ENCODE measurements around the gene CLRN2. TPM values are rescaled to one million over a fixed set of nuclear protein-coding genes. Genes with fewer than 3 reads are reported as not detected.
"Not testable (repeated sequence)": the region's sequence is repeated elsewhere in the genome, so short reads cannot be mapped to it uniquely, and the experiment has no call there.

CLRN2 gene
- total RNA-seq, 2 donors from 2014 or later = not detected

DNA sequence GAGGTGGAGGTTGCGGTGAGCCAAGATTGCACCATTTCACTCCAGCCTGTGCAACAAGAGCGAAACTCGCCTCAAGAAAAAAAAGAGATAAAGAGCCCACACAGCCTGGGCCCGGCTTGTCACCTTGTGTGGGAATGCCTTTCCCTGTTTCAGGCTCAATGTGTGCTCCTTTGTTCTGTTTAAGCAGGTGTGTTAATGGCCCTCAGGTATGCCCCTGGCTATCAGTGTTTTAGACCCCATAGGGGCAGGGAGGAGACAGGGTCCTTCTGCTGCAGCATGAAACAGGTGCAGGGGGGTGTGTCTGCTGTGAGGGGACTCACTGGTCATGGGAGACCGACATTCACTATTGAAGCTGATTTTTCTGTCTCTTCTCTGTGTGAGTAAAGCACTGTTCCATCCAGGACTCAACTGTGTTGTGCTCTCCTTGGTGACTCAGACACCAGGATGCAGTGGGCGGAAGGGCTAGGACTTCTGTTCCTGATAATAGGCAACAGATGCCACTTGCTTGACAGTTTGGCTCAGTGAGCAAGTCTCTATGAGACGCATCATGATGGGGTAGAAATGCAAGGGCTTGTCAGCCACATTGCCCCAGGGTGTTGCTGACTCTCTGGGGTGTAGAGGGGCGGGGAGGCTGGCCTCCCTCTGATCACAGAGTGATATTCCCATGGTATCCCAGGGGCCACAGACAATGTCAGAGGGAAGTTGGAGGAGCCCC, 46.4 kb downstream of the CLRN2 start:
- DNase-seq (ENCODE audit: low spot score) (no peak), ATAC-seq (ENCODE audit: insufficient number of reproducible peaks, low FRiP score, low read depth) (no peak)
- TF ChIP-seq, protein P1, sequence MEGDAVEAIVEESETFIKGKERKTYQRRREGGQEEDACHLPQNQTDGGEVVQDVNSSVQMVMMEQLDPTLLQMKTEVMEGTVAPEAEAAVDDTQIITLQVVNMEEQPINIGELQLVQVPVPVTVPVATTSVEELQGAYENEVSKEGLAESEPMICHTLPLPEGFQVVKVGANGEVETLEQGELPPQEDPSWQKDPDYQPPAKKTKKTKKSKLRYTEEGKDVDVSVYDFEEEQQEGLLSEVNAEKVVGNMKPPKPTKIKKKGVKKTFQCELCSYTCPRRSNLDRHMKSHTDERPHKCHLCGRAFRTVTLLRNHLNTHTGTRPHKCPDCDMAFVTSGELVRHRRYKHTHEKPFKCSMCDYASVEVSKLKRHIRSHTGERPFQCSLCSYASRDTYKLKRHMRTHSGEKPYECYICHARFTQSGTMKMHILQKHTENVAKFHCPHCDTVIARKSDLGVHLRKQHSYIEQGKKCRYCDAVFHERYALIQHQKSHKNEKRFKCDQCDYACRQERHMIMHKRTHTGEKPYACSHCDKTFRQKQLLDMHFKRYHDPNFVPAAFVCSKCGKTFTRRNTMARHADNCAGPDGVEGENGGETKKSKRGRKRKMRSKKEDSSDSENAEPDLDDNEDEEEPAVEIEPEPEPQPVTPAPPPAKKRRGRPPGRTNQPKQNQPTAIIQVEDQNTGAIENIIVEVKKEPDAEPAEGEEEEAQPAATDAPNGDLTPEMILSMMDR (IDR thresholded peaks at IDR 0.05) = no peak
- H3K4me3 ChIP-seq = no peak overlapping the region
- no peaks in the 10 kb centered on the region for H3K27me3 ChIP-seq (replicated peaks; ENCODE audit: insufficient read depth)
- no peaks in the 10 kb centered on the region for H3K4me1 ChIP-seq (ENCODE audit: control insufficient read depth in 1 of 2, low read depth in 2 of 2)
- H3K9me3 ChIP-seq = no peaks in the 10 kb centered on the region
- no peak overlapping the region for H3K27ac ChIP-seq
- H3K36me3 ChIP-seq = no peaks in the 10 kb centered on the region

DNA sequence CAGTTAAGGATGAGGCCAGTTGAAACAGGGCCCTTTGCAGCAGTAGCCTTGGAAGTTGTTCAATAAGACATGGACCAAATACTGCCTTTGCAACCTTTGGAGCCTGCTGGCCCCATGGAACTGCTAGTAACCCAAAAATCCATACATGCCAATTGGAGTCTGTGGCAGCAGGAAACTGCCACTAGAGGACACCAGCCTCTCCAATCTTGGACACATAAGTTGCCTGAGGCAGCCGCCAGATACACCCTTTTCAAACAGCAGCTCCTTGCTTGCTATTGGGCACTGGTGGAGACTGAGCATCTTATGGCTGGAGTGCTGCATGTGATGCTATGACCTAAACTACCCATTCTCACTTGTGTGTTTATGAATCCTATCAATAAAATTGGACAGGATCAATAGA, 47.2 kb downstream of the CLRN2 start:
- no peak for ATAC-seq (ENCODE audit: insufficient number of reproducible peaks, low FRiP score, low read depth)
- Histone ChIP-seq H3K4me3 (no peak overlapping the region), H3K27me3 (replicated peaks; ENCODE audit: insufficient read depth) (no peaks in the 10 kb centered on the region), H3K9me3 (no peaks in the 10 kb centered on the region), H3K36me3 (no peaks in the 10 kb centered on the region), H3K4me1 (ENCODE audit: control insufficient read depth in 1 of 2, low read depth in 2 of 2) (no peaks in the 10 kb centered on the region), H3K27ac (no peak overlapping the region)
- no peak for DNase-seq (ENCODE audit: low spot score)
- TF ChIP-seq, protein P1 (IDR thresholded peaks at IDR 0.05) = no peak

DNA sequence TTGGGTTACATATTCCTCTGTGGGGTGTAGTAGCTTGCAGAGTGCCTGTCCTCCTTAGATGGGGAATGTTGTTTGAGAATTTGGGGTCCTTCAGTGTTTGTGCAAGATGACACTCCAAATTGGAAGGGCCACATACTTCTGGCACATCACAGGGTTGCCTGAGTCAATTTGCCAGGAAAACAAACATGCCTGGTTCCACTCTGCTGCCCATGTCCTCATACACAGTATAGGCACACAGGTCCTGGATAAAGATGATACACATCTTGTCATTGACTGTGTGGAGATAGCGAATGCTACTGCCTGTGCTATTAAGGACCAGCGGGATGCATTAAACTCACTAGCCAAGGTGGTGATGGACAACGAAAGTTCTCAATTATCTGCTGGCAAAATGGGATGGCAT, 50.9 kb downstream of the CLRN2 start:
- TF ChIP-seq, protein P1 (IDR thresholded peaks at IDR 0.05) = no peak
- Histone ChIP-seq H3K36me3 (no peaks in the 10 kb centered on the region), H3K27me3 (replicated peaks; ENCODE audit: insufficient read depth) (no peaks in the 10 kb centered on the region), H3K4me1 (ENCODE audit: control insufficient read depth in 1 of 2, low read depth in 2 of 2) (no peaks in the 10 kb centered on the region), H3K9me3 (no peaks in the 10 kb centered on the region), H3K27ac (no peak overlapping the region), H3K4me3 (no peak overlapping the region)
- ATAC-seq (ENCODE audit: insufficient number of reproducible peaks, low FRiP score, low read depth) (no peak), DNase-seq (ENCODE audit: low spot score) (no peak)

DNA sequence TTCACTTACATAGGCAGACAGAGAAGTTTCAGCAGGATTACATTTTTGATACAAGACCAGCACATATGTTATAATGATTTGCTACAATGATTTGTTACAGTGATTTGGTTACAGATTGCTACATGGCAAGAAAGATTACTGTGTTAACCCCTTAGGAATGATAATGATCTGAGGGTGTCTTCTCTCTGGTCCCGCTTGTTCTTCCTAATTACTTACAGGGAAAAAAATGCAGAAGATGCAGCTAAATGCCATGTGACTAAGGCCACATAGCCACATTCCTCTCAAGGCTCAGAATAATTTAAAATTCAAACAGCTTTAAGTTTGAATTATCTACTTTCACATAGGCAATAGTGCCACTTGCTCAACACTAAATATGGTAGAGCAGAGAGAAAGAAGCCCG, 52.3 kb downstream of the CLRN2 start:
- DNase-seq (ENCODE audit: low spot score) = no peak
- H3K36me3 ChIP-seq = no peaks in the 10 kb centered on the region
- H3K4me3 ChIP-seq = no peak overlapping the region
- TF ChIP-seq, protein P1 (IDR thresholded peaks at IDR 0.05) = no peak
- H3K27ac ChIP-seq = no peak overlapping the region
- H3K27me3 ChIP-seq (replicated peaks; ENCODE audit: insufficient read depth) = no peaks in the 10 kb centered on the region
- no peaks in the 10 kb centered on the region for H3K4me1 ChIP-seq (ENCODE audit: control insufficient read depth in 1 of 2, low read depth in 2 of 2)
- H3K9me3 ChIP-seq = no peaks in the 10 kb centered on the region
- ATAC-seq (ENCODE audit: insufficient number of reproducible peaks, low FRiP score, low read depth) = no peak

DNA sequence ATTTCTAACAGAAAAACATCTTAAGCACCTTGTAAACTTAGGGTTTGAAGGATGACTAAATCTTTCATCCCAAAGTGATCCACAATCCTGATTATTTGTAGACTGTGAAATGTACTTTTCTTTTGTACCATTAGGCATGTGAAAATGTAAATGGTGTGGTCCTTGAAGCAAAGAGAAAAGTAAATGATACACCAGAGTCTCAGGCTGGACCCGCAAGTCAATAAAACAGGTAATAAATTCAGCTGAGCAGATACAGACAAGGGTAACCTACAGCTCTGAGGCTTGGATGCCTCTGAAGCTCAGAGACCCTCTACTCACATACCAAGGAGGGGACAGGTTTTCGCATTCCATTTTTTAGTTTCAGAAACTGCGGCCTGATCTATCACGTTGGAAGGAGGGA, 59.2 kb downstream of the CLRN2 start:
- ATAC-seq (ENCODE audit: insufficient number of reproducible peaks, low FRiP score, low read depth) = no peak

DNA sequence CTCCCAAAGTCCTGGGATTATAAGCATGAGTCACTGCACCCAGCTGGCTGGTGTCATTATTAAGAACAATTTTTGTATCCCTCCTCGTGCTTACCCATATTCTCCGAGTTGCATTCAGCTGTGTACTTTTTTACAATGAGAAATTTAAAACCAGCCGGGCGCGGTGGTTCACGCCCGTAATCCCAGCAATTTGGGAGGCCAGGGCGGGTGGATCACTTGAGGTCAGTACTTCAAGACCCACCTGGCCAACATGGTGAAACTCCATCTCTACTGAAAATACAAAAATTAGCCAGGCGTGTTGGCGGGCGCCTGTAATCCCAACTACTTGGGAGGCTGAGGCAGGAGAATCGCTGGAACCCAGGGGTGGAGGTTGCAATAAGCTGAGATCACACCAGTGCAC, 60.2 kb downstream of the CLRN2 start:
- ATAC-seq (ENCODE audit: insufficient number of reproducible peaks, low FRiP score, low read depth); H3K36me3 ChIP-seq; H3K27ac ChIP-seq; DNase-seq (ENCODE audit: low spot score); H3K9me3 ChIP-seq; H3K27me3 ChIP-seq (replicated peaks; ENCODE audit: insufficient read depth); H3K4me3 ChIP-seq: not testable (repeated sequence)
- peaks cover 15 to 19% of the 10 kb centered on the region in 2 donors for H3K4me1 ChIP-seq (ENCODE audit: control insufficient read depth in 1 of 2, low read depth in 2 of 2)

More for the DNA sequence above, 59.2 kb downstream of the CLRN2 start:
- Histone ChIP-seq H3K4me1 (ENCODE audit: control insufficient read depth in 1 of 2, low read depth in 2 of 2) (peaks cover 9 to 13% of the 10 kb centered on the region in 2 donors), H3K36me3 (no peaks in the 10 kb centered on the region), H3K27ac (no peak overlapping the region), H3K9me3 (no peaks in the 10 kb centered on the region), H3K4me3 (no peak overlapping the region), H3K27me3 (replicated peaks; ENCODE audit: insufficient read depth) (no peaks in the 10 kb centered on the region)
- TF ChIP-seq, protein P1 (IDR thresholded peaks at IDR 0.05) = no peak
- DNase-seq (ENCODE audit: low spot score) = no peak
